NCI-H1694 (cell line): ENCODE results near the gene HELZ2.
"Not testable (repeated sequence)": the region's sequence is repeated elsewhere in the genome, so short reads cannot be mapped to it uniquely, and the experiment has no call there.

ENCODE experiments used
- DNase-seq: peaks from one replicate; lab custom pipeline; 2025; lab: John Stamatoyannopoulos, UW

The HELZ2 gene

GRCh38 chr20:63564036-63564810 lies 9.8 kb downstream of the HELZ2 start:
- no peak for DNase-seq

- no peak for DNase-seq
Observed at GRCh38 chr20:63563225-63563935, 10.7 kb downstream of the HELZ2 start.

DNA sequence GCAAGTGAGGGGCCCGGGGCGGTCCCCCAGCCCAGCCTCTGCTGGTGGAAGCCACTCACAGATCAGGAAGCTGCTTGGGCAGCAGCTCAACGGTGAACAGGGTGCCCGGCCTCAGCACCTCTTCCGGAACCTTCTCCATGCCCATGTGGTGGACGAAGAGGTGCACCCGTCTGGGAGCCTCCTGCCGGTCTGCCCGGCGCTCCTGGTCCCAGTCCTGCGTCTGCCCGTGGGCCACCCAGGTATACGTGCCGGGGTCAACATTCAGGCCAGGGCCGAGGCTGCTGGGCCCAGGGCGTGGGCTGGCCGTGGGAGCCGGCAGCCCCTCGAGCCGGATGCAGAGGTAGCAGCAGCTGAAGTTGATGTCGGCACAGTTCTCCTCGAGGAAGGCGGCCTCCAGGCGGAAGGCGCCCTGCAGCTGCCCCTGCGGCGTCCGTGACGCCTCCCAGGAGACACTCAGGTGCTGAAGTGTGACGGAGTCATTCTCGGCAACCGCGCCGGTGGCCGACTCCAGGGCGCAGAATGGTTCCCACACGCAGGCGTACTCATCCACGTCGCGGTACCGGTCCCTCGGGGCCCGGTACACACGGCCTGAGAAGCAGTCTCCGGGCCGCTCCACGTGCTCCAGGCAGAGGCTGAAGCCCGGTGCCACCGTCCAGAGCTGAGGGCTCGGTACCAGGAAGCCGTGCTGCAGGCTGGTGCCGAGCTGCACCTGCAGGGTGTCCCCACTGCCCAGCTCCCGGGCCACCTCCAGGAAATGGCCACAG lies 11.4 kb downstream of the HELZ2 start:
- DNase-seq: no peak

GRCh38 chr20:63561624-63562396 lies 12.2 kb downstream of the HELZ2 start:
- DNase-seq: no peak

DNA sequence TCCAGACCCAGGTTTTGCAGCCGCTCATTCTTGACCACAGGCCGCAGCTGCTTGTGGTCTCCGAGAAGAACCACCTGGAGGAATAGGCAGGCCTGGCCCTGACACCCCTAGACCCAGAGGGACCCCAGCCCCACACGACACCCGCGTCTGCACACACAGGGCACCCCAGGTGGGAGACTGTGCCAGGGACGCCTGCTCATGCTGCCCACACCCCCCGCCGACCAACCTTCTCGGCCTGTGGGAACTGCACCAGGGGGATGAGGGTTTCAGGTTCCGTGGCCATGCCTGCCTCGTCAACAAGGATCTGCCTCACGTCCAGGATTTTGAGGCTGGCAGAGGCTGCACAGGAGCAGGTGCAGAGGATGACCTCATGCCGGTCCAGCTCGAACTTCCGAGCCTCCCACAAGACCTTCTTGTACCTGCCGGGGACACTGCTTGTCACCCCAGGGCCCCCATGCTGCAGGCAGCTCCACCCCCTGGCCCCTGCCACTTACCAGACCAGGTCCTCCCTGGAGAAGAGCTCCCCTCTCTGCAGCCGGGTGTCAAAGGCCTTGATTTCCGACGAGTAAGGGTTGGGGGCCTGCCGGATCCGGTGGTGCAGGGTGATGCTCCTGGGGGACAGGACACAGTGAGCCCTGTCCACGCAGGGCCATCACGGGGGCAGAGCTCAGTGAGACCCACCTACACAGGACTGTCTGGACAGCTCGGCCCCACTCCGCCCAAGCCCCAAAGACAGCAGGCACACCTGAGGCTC lies 13.0 kb downstream of the HELZ2 start:
- DNase-seq: no peak

DNA sequence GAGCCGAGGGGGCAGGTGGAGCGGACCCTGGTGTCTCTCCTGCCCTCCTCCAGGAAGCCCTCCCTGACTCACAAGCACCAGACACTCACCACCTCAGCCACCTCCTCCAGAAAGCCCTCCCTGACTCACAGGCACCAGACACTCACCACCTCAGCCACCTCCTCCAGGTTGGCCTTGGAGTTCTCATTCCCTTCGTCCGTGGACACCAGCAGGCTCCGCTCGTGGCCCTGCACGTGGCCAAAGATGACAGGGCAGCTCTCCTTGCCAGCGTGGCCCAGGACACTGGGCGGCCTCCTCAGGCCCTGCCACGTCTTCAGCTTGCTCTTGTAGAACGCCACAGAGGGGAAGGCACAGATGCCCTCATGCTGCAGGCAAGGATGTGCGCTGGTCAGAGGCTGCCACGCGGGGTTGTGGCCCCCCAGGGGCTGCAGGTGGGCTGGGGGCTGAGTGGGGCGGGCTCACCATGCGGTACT lies 13.7 kb downstream of the HELZ2 start:
- no peak for DNase-seq

DNA sequence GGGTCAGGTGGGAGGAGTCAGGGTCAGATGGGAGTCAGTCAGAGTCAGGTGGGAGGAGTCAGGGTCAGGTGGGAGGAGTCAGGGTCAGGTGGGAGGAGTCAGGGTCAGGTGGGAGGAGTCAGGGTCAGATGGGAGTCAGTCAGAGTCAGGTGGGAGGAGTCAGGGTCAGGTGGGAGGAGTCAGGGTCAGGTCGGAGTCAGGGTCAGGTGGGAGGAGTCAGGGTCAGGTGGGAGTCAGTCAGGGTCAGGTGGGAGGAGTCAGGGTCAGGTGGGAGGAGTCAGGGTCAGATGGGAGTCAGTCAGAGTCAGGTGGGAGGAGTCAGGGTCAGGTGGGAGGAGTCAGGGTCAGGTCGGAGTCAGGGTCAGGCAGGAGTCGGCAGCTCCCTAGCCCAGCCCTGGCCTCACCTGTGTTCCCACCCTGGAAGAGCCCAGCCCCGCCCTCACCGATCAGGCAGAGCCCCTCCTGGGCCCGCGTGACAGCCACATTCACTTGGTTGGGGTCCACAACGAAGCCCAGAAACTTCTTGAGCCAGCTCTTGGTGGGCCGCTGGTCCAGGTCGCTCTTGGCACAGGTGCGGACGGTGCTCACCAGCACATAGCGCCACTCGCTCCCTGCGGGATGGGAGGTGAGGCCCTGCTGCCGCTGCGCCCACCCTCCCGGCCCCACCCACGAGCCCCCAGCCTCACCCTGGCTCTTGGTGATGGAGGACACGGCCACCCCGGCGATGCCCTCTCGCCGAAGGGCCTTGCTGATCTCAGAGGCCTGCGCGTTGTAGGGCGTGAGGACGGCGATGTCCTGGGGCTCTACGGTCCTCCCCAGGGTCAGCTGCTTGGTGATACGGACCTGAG lies 14.3 kb downstream of the HELZ2 start:
- not testable (repeated sequence) for DNase-seq

DNA sequence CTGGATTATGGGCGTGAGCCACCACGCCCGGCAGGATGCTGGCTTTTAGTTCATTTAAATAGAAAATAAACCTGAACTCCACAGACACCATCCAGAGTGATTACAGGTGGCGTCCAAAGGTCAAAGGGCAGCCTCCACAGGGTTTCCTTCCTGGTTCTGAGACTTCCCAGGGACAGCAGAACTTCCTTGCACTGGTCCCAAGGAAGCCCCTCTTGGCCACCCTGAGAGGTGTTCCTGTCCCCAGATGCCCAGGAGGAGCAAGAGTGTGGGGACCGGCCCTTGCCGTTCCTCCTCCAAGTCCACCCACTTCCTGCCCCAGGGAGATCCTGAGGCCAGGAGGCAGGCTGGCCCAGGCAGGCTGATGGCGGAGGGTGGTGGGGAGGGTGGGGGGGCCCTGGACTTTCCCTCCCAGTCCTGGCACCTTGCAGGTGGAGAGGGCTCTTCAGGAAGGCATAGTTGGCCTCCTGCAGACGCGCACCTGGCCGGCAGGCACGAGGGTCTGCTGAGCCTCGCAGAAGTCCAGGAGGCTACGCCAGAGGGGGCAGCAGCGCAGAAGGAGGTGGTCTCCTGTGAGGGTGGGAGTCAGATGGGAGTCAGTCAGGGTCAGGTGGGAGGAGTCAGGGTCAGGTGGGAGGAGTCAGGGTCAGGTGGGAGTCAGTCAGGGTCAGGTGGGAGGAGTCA lies 15.1 kb downstream of the HELZ2 start:
- DNase-seq: no peak

DNA sequence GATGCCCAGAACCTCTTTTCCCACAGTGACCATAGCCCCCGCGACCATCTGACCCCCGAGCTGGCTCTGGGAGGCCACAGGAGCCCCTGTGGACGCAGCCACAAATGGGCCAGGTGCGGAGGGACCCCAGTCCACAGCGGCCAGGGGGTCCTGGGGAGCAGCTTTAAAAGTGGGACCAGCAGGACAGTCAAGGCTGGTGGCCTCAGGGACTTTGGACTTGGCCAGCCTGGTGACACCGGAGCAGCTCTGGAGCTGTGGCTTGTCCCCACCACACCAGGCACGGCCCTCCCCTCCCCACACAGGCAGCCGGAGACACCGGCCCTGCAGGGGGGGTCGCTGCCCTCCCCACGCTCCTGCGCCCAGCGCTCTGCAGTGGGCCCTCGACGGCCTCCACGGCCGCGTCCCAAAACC lies 16.6 kb downstream of the HELZ2 start:
- DNase-seq: no peak

- DNase-seq: no peak
Observed at GRCh38 chr20:63556873-63557478, 17.1 kb downstream of the HELZ2 start.

DNA sequence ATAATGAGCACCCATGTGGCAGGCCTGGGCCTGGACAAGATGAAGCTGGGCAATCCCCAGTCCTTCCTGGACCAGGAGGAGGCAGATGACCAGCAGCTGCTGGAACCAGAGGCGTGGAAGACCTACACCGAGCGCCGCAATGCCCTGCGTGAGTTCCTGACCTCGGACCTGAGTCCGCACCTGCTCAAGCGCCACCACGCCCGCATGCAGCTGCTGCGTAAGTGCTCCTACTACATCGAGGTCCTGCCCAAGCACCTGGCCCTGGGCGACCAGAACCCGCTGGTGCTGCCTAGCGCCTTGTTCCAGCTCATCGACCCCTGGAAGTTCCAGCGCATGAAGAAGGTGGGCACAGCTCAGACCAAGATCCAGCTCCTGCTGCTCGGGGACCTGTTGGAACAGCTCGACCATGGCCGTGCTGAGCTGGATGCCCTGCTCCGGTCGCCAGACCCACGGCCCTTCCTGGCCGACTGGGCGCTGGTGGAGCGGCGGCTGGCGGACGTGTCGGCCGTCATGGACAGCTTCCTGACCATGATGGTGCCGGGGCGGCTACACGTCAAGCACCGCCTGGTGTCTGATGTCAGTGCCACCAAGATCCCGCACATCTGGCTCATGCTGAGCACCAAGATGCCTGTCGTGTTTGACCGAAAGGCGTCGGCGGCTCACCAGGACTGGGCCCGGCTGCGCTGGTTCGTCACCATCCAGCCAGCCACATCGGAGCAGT lies 18.2 kb downstream of the HELZ2 start:
- DNase-seq: no peak

- DNase-seq: no peak
Observed at GRCh38 chr20:63554361-63555278, 19.4 kb downstream of the HELZ2 start.

DNA sequence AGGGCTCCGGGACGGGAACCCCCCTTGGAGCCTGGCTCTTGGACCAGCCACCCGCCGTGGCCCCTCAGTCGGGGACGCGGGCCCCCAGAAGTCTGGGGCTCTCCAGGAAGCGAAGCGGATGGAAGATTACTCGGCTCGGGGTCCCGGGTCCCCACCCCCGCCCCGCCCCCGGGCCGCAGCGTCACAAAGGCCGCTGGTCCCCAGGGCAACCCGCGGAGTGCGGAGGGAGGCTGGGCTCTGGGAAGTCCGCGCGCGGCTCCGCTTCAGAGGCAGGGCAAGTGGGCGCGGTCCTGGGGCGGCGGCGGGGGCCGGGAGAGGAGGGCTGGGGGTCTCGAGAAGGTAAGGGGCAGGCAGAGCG lies 20.1 kb downstream of the HELZ2 start, which contains the start of gene FNDC11:
FNDC11 (plus strand) TSS at position 227 of the 358 bp plus-strand sequence. CDS start 1,505 bp downstream, outside the sequence.
- DNase-seq: no peak

DNA sequence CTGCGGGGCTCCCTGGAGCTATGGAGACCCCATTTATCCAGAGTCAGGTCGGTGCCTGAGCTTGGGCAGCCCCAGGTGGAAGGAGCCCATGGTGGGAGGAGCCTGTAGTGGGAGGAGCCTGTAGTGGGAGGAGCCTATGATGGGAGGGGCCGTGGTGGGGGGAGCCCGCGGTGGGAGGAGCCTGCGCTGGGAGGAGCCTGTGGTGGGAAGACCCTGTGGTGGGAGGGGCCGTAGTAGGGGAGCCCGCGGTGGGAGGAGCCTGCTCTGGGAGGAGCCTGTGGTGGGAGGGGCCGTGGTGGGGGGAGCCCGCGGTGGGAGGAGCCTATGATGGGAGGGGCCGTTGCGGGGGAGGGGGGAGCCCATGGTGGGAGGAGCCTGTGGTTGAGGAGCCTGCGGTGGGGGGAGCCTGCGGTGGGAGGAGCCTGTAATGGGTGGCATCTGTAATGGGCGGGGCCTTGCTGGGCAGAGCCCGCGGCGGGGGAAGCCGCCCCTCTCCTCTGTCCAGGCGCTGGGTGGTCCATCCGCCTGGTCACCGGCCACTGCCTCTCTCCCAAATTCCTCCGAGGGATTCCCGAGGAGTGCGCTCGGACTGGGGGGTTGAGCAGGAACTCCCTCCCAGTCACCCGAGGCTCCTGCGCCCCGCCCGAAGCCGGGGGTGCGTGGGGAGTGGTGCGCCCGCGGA lies 20.6 kb downstream of the HELZ2 start:
- DNase-seq: peak; percentile 8

DNA sequence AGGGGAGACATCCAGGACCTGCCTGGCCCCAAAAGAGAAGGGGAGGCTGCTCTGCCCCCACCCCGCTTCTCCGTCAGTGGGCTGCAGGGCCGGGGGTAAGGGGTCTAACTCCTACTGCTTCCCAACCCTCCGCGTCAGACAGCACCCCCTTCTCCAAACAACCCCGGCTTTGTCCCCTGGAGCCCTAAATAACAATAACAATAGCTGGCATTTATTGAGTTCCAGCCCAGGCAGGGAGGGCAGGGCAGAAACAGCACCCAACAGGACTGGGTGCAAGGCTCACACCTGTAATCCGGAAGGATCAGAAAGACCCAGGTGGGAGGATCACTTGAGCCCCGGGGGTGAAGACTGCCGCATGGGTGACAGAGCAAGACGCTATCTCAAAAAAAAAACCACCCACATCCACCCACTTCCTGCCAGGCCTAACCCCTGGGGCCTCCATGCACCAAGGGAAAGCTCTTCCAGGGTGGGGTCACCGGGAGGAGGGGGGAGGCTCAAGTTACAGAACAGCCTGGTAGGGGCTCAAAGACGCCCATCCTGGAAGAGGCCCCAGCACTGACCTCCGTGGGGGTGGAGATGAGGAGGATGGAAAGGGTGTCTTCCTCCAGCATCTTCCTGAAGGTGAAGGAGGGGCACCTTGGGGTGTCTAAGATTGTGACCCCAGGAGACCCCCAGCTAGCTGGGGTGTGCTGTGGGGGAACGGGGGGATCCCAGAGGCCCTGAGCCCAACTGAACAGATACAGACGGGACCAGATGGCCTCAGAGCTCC lies 21.4 kb downstream of the HELZ2 start:
- no peak for DNase-seq

DNA sequence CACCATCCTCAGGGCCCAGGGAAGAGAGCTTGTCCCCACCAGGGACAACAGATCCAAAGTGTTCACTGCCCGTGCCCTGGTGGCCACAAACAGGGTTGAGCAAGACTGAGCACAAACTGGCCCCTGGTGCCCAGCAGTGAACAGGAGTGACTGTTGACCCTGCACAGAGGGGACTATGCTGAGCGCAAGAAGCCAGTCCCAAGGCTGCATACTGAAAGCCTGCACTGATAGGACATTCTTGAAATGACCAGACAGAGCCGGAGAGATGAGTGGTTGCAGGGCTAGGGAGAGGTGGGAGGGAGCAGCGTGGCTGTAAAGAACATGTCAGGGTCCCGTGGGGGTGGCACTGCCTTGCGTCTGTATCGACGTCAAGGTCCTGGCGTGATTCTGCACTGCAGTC lies 23.0 kb downstream of the HELZ2 start:
- no peak for DNase-seq
